Upper lobe of left lung (tissue), 6 donors: ENCODE measurements around the gene AMDHD2. TPM values are rescaled to one million over a fixed set of nuclear protein-coding genes. Genes with fewer than 3 reads are reported as not detected.

Experiments
- ATAC-seq, 2 donors: fragments of 200-7000 bp; cut with Tn5 transposase; one replicate each; pipeline ENCODE4 v1.9.1; 2022; ENCODE audit warnings: mild to moderate bottlenecking in 2 of 2, moderate library complexity in 2 of 2; ENCODE audit not compliant: low FRiP score in 2 of 2
- DNase-seq, 2 donors: peaks; one replicate each; pipeline ENCODE4 v3.0.0-alpha.2; 2019 to 2020
- H3K27ac ChIP-seq, 4 donors: fragments of 200-600 bp; sonication (generic); one replicate each; pipeline ENCODE4 v1.5.1; 2016 to 2019
- H3K27me3 ChIP-seq, 4 donors: fragments of 200-600 bp; sonication (generic); one replicate each; pipeline ENCODE4 v1.5.1; 2017 to 2019
- H3K36me3 ChIP-seq, 4 donors: fragments of 200-600 bp; sonication (generic); one replicate each; pipeline ENCODE4 v1.5.1; 2016 to 2019
- H3K4me1 ChIP-seq, 4 donors: fragments of 200-600 bp; sonication (generic); one replicate each; pipeline ENCODE4 v1.5.1; 2018 to 2019
- H3K4me3 ChIP-seq, 4 donors: fragments of 200-600 bp; sonication (generic); one replicate each; pipeline ENCODE4 v1.5.1; 2017 to 2019; ENCODE audit warnings: mild to moderate bottlenecking in 2 of 4, moderate library complexity in 1 of 4
- H3K9me3 ChIP-seq, 4 donors: fragments of 200-600 bp; sonication (generic); one replicate each; pipeline ENCODE4 v1.5.1; 2018 to 2019
- EP300 ChIP-seq, 4 donors: sonication (generic); formaldehyde crosslinking; IDR thresholded peaks; one replicate each; pipeline ENCODE4 v1.5.1; 2017; ENCODE audit warnings: antibody characterized with exemption in 4 of 4, control low read depth in 2 of 4
- POLR2A ChIP-seq, 4 donors: fragments of 450-650 bp; IDR thresholded peaks; one replicate each; pipeline ENCODE4 v1.5.1; 2016 to 2017; ENCODE audit warnings: antibody characterized with exemption in 4 of 4, mild to moderate bottlenecking in 2 of 4
- POLR2AphosphoS5 ChIP-seq, 2 donors: sonication (generic); formaldehyde crosslinking; IDR thresholded peaks; one replicate each; pipeline ENCODE4 v1.5.1; 2017; ENCODE audit warnings: antibody characterized with exemption in 2 of 2
- WGBS, 2 donors: methylation state at CpG; one replicate each; pipeline ENCODE4 v1.1.5; 2017 to 2018; 5-methylcytosine and 5-hydroxymethylcytosine counted together
- total RNA-seq, 6 donors: library from RNA; depleted of rRNA in 4 of 6; stranded (reverse); fragments of >200 nt in 4 of 6; gene quantifications; one replicate each; pipeline versions ENCODE4 v1.1.0 to v1.2.1, GENCODE V29; 2016 to 2021
- TF ChIP-seq, protein P1 (sequence below), 6 experiments: fragments of 450-650 bp in 4 of 6; fragments of 200-600 bp in 2 of 6; sonication (generic) in 2 of 6; IDR thresholded peaks; one replicate each; pipeline ENCODE4 v1.5.1; 2016 to 2019; ENCODE audit warnings: antibody characterized with exemption in 6 of 6
- donor health status: DM: no; HTN: no; CAD: no; lungs with moderate emphysema.
- donor health status: DM: no; HTN: yes; CAD: no; lungs with severe emphysema.

Gene AMDHD2
- total RNA-seq, 6 donors from 2014 or later, result 33.0 to 126 (median 68.4) TPM

DNA sequence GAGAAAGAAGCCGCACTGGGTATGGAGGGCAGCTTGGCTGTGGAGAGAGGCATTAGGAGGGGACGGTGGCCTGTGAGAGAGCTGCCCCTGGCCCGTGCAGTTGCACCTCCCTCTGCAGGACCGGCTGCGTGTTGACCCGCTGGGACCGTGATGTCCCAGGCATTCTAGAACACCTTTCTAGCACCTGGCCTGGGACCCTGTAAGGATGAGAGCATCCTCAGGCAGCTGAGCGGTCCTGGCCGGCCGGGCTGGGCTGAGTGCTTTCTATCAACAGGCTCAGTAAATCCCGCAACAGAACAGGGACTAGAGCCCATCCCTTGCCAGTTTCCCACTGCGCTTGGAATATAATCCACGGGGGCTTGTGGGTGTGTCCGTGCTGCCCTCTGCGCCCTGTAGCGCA is 30.6 kb upstream of the AMDHD2 start:
- H3K27me3 ChIP-seq, result no peaks in the 10 kb centered on the region
- H3K27ac ChIP-seq, result no peak overlapping the region

DNA sequence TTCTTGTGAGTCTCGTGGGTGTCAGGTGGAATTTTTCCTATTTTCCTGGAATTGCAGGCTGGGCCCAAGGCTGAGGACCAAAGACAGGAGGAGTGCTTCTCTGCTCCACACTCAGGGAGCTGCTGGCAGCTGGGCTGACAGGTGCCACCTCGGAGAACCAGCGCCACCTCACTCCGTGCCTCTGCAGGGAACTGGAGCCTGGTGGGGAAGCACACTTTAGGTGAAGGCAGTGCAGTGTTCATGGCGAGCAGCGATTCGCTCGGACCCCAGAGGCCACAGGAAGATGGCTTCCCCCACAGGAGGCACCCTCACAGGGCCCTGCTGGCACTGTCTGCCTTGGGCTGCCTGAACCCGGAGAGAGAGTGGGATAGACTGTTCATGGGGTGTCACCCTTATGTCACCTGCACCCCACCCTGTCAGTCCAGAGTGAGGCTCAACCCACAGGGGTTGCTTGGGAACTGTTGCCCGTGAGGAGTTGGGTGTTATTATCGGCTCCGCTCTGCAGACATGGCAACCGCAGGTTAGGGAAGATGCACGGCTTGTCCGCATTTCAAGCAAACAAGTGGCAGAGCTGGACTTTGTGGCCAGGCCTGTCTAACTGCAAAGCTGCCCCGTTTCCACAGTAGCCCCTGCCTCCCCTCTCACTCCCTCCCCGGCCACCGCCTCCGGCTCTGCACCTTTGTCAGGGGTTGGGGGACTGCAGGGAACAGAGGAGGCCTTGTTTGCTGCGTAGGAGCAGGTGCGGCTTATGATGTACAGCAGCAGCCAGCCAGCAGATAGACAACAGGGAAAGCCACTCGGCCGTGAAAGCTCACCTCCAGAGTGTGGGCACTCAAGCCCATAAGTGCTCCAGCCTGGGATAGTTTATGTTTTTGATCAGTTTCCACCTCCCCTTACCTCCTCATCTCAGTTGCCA is 29.7 kb upstream of the AMDHD2 start:
- peak in 1 of 2 donors; percentile 58 for DNase-seq
- TF ChIP-seq POLR2AphosphoS5 (IDR thresholded peaks at IDR 0.05) (no peak), EP300 (IDR thresholded peaks at IDR 0.05) (no peak), POLR2A (IDR thresholded peaks at IDR 0.05) (no peak)
- TF ChIP-seq, protein P1, sequence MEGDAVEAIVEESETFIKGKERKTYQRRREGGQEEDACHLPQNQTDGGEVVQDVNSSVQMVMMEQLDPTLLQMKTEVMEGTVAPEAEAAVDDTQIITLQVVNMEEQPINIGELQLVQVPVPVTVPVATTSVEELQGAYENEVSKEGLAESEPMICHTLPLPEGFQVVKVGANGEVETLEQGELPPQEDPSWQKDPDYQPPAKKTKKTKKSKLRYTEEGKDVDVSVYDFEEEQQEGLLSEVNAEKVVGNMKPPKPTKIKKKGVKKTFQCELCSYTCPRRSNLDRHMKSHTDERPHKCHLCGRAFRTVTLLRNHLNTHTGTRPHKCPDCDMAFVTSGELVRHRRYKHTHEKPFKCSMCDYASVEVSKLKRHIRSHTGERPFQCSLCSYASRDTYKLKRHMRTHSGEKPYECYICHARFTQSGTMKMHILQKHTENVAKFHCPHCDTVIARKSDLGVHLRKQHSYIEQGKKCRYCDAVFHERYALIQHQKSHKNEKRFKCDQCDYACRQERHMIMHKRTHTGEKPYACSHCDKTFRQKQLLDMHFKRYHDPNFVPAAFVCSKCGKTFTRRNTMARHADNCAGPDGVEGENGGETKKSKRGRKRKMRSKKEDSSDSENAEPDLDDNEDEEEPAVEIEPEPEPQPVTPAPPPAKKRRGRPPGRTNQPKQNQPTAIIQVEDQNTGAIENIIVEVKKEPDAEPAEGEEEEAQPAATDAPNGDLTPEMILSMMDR (IDR thresholded peaks at IDR 0.05), result no peak
- 87 to 92% methylated on average over 10 to 23 of the region's 23 CpGs for WGBS, 2 donors
- peaks cover 20 to 39% (median 32%) of the 10 kb centered on the region in 4 donors for H3K4me1 ChIP-seq
- H3K9me3 ChIP-seq, result no peaks in the 10 kb centered on the region
- H3K27me3 ChIP-seq, result no peaks in the 10 kb centered on the region
- peak overlapping the region in 1 of 4 donors; percentile 3 for H3K27ac ChIP-seq
- H3K36me3 ChIP-seq, result peaks cover 0 to 14% (median 3%) of the 10 kb centered on the region in 4 donors
- H3K4me3 ChIP-seq, result no peak overlapping the region
- no peak for ATAC-seq

More for the DNA sequence above, 30.6 kb upstream of the AMDHD2 start:
- ATAC-seq, result no peak
- H3K4me3 ChIP-seq, result no peak overlapping the region
- WGBS, 2 donors, result 93 to 95% methylated on average over 8 to 16 of the region's 16 CpGs
- peak in 1 of 2 donors; percentile 67 for DNase-seq
- H3K9me3 ChIP-seq, result no peaks in the 10 kb centered on the region
- H3K4me1 ChIP-seq, result peaks cover 21 to 41% (median 36%) of the 10 kb centered on the region in 4 donors
- H3K36me3 ChIP-seq, result peaks cover 0 to 14% (median 3%) of the 10 kb centered on the region in 4 donors
- no peak for TF ChIP-seq POLR2AphosphoS5 (IDR thresholded peaks at IDR 0.05)
- TF ChIP-seq POLR2A (IDR thresholded peaks at IDR 0.05), result no peak
- TF ChIP-seq, protein P1 (IDR thresholded peaks at IDR 0.05), result no peak
- no peak for TF ChIP-seq EP300 (IDR thresholded peaks at IDR 0.05)

DNA sequence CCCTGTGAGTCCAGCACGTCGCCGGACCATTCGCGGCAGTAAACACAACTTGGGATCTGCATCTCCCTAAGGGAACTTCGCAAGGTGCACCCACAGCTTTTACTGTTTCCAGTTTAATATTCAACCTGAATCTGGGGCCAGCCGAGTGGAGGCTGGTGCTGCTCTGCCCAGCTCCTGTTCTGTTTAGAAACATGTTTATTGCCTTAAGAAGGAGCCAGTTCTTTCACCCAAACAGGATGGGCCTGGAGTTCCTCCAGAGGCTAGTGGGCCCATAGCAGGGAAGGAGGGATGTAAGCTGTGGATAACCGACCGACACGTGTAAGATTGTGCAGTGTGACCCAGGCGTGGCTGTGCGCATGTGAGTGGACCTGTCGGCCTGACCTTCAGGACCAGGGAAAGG is 27.9 kb upstream of the AMDHD2 start:
- Histone ChIP-seq H3K27me3 (no peaks in the 10 kb centered on the region), H3K4me1 (peaks cover 8 to 34% (median 23%) of the 10 kb centered on the region in 4 donors), H3K36me3 (peaks cover 0 to 29% (median 14%) of the 10 kb centered on the region in 4 donors), H3K27ac (peak overlapping the region in 1 of 4 donors; percentile 69), H3K4me3 (no peak overlapping the region), H3K9me3 (no peaks in the 10 kb centered on the region)
- ATAC-seq, result no peak
- TF ChIP-seq EP300 (IDR thresholded peaks at IDR 0.05) (no peak), POLR2A (IDR thresholded peaks at IDR 0.05) (no peak), POLR2AphosphoS5 (IDR thresholded peaks at IDR 0.05) (no peak)
- TF ChIP-seq, protein P1 (IDR thresholded peaks at IDR 0.05), result no peak
- DNase-seq, result peak in 1 of 2 donors; percentile 30
- 77 to 87% methylated on average over 13 of the region's 13 CpGs for WGBS, 2 donors

DNA sequence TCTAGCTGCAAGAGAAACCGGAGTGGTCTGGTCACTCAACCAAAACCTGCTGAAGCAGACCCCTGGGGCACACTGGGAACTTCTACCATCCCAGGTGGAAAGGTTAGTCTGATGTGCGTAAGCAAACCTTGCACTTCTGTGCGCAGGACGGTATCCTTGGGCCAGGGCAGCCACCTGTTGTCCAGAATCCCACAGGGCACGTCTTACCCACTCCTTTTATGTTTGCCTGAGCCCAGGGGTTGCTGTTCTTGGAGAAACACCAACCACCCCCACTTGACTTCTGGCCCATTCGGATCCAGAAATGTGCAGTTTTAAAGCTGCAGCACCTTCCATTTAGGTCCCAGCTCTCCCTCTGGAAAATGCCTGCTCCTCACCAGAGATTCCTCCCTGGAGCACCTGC is 26.6 kb upstream of the AMDHD2 start:
- Histone ChIP-seq H3K27ac (peak overlapping the region in 3 of 4 donors; percentile 31 to 69 (median 58)), H3K4me1 (peaks cover 18 to 36% (median 29%) of the 10 kb centered on the region in 4 donors), H3K36me3 (peaks cover 0 to 41% (median 15%) of the 10 kb centered on the region in 4 donors), H3K4me3 (no peak overlapping the region), H3K27me3 (no peaks in the 10 kb centered on the region), H3K9me3 (no peaks in the 10 kb centered on the region)
- TF ChIP-seq POLR2A (IDR thresholded peaks at IDR 0.05), result peak in 1 of 4 donors; percentile 37
- TF ChIP-seq, protein P1 (IDR thresholded peaks at IDR 0.05), result no peak
- TF ChIP-seq EP300 (IDR thresholded peaks at IDR 0.05), result no peak
- no peak for TF ChIP-seq POLR2AphosphoS5 (IDR thresholded peaks at IDR 0.05)
- 63 to 76% methylated on average over 6 of the region's 6 CpGs for WGBS, 2 donors
- peak in 1 of 2 donors; percentile 78 for DNase-seq
- ATAC-seq, result peak; percentile 7 to 72
